K562 (cell line): ENCODE data around the gene MVK. TPM values are rescaled to one million over a fixed set of nuclear protein-coding genes. Genes with fewer than 3 reads are reported as not detected.

ENCODE experiments used
- ATAC-seq: fragments of 200-7000 bp; cut with Tn5 transposase; 3 replicates; pipeline ENCODE4 v1.9.1; 2020; ENCODE audit warnings: moderate library complexity
- BruUV-seq: library from RNA; stranded (reverse); fragments of 400-500 nt; replicated peaks from 2 replicates; lab custom pipeline; 2021; lab: Mats Ljungman, UMichigan
- CTCF ChIA-PET: fragments of 300-600 bp; formaldehyde crosslinking; extraction: SDS; loops from one replicate; lab custom pipeline; 2021; ENCODE audit warnings: low intra/inter-chr PET ratio; lab: Yijun Ruan, JAX
- POLR2A ChIA-PET: fragments of 300-600, 350-650 bp; sonication (Branson Sonifier 250); formaldehyde crosslinking; extraction: SDS; loops from one replicate; lab custom pipeline; 2021; ENCODE audit warnings: antibody characterized with exemption, inconsistent platforms; lab: Yijun Ruan, JAX
- DNase-seq, 4 experiments: peaks; one replicate each; pipeline versions ENCODE4 v3.0.0 to v3.0.0-alpha.2; 2011 to 2018; ENCODE audit warnings: low spot score in 3 of 4, mixed read lengths in 3 of 4; ENCODE audit errors: extremely low read depth in 1 of 4
- FAIRE-seq: peaks from 2 replicates; lab custom pipeline; 2011; peaks lifted over from hg19 to GRCh38; lab: Jason Lieb, UNC
- H2AFZ ChIP-seq: 2 replicates; pipeline ENCODE4 v1.6.0; 2011; ENCODE audit warnings: low read depth, low read length, control low read depth, inconsistent platforms
- H3K27ac ChIP-seq: fragments of 200-600 bp; 3 replicates; pipeline ENCODE4 v1.8.0; 2011; ENCODE audit warnings: low read depth, mild to moderate bottlenecking, control low read depth, inconsistent platforms, low read length, moderate library complexity, mixed read lengths; ENCODE audit errors: extremely low read depth
- H3K27me3 ChIP-seq, 2 experiments: fragments of 300-600 bp in 1 of 2; 2 replicates in 1 of 2; 3 replicates in 1 of 2; pipeline versions ENCODE4 v1.6.0 to v1.8.0; 2011; ENCODE audit warnings: inconsistent platforms in 2 of 2, low read length in 2 of 2, mild to moderate bottlenecking in 1 of 2, mixed read lengths in 1 of 2, moderate library complexity in 1 of 2; ENCODE audit not compliant: control insufficient read depth in 2 of 2, insufficient read depth in 2 of 2
- H3K36me3 ChIP-seq: fragments of 300-600 bp; 3 replicates; pipeline ENCODE4 v1.8.0; 2011; ENCODE audit warnings: mild to moderate bottlenecking, low read length, inconsistent platforms; ENCODE audit not compliant: control insufficient read depth, insufficient read depth
- H3K4me1 ChIP-seq, 2 experiments: fragments of 200-600 bp in 1 of 2; replicated peaks in 1 of 2; 2 replicates in 1 of 2; 3 replicates in 1 of 2; pipeline versions ENCODE4 v1.5.1 to v1.8.0; 2011; ENCODE audit warnings: inconsistent platforms in 2 of 2, low read length in 2 of 2, mild to moderate bottlenecking in 1 of 2, mixed read lengths in 1 of 2, moderate library complexity in 1 of 2; ENCODE audit not compliant: control insufficient read depth in 2 of 2, insufficient read depth in 2 of 2
- H3K4me2 ChIP-seq: 2 replicates; pipeline ENCODE4 v1.6.1; 2011; ENCODE audit warnings: low read length, control low read depth, inconsistent platforms, mixed read lengths; ENCODE audit not compliant: insufficient read depth
- H3K4me3 ChIP-seq: fragments of 200-600 bp; sonication (generic), shearing (Covaris generic); 2 replicates; pipeline ENCODE4 v1.5.1; 2016; ENCODE audit warnings: control low read depth, inconsistent platforms
- H3K79me2 ChIP-seq: fragments of 200-600 bp; 3 replicates; pipeline ENCODE4 v1.8.0; 2011; ENCODE audit warnings: low read length, inconsistent platforms; ENCODE audit not compliant: control insufficient read depth, insufficient read depth
- H3K9ac ChIP-seq, 2 experiments: 2 replicates each; pipeline versions ENCODE4 v1.6.0 to v1.6.1; 2011; ENCODE audit warnings: low read depth in 2 of 2, low read length in 2 of 2, control low read depth in 1 of 2, inconsistent platforms in 1 of 2, mild to moderate bottlenecking in 1 of 2, mixed read lengths in 1 of 2; ENCODE audit not compliant: insufficient read depth in 1 of 2
- H3K9me1 ChIP-seq: one replicate; pipeline ENCODE4 v1.6.0; 2011; ENCODE audit warnings: inconsistent platforms, mild to moderate bottlenecking, low read length, moderate library complexity; ENCODE audit not compliant: control insufficient read depth, insufficient read depth
- H3K9me3 ChIP-seq: replicated peaks from 2 replicates; pipeline ENCODE4 v1.5.1; 2011; ENCODE audit warnings: low read depth, low read length, inconsistent platforms; ENCODE audit not compliant: control insufficient read depth, insufficient read depth
- H4K20me1 ChIP-seq: replicated peaks from 2 replicates; pipeline ENCODE4 v1.6.1; 2011; ENCODE audit warnings: low read length, inconsistent platforms, mixed read lengths; ENCODE audit not compliant: control insufficient read depth, insufficient read depth
- CHD1 ChIP-seq: fragments of 200-600 bp; sonication (generic); IDR thresholded peaks from one replicate; pipeline ENCODE4 v1.6.1; 2012; ENCODE audit warnings: mild to moderate bottlenecking, moderate library complexity, low read length, inconsistent platforms
- FOXA3 ChIP-seq, 2 experiments: fragments of 450-650 bp in 1 of 2; sonication (generic) in 1 of 2; formaldehyde crosslinking; IDR thresholded peaks in 1 of 2; conservative IDR thresholded peaks in 1 of 2; 2 replicates each; pipeline versions ENCODE4 v1.4.0 to v1.8.0; 2020 to 2022; ENCODE audit warnings: mild to moderate bottlenecking in 2 of 2, missing genetic modification reagents in 1 of 2
- RBFOX2 ChIP-seq: fragments of 200-400 bp; formaldehyde crosslinking; IDR thresholded peaks from 2 replicates; pipeline ENCODE4 v1.6.1; 2017; ENCODE audit warnings: low read depth, mild to moderate bottlenecking, low read length, moderate library complexity
- WHSC1 ChIP-seq: IDR thresholded peaks from one replicate; pipeline ENCODE4 v1.6.1; 2012; ENCODE audit warnings: low read length, control low read depth, inconsistent platforms
- ZNF57 ChIP-seq: fragments of 450-650 bp; formaldehyde crosslinking; IDR thresholded peaks from 2 replicates; pipeline ENCODE4 v1.4.0; 2020; ENCODE audit warnings: mild to moderate bottlenecking, moderate library complexity
- WGBS: fragments of 100-300 bp; shearing (Covaris generic); methylation state at CpG from one replicate; pipeline ENCODE4 v1.1.6; 2016; ENCODE audit warnings: low coverage, mixed read lengths; ENCODE audit not compliant: insufficient coverage; ENCODE audit errors: missing lambda C conversion rate; 5-methylcytosine and 5-hydroxymethylcytosine counted together
- in situ Hi-C: fragments of 300-500 bp; cut with MboI; formaldehyde crosslinking; loops from 4 replicates; pipeline ENCODE4 v1.15.0; 2018; ENCODE audit warnings: inconsistent platforms, mixed read lengths
- intact Hi-C: fragments of 100-400 bp; cut with micrococcal nuclease; formaldehyde crosslinking; loops from 2 replicates; pipeline ENCODE4 v1.14.2; 2022
- polyA plus RNA-seq, 8 experiments: library from polyadenylated mRNA; depleted of rRNA in 4 of 8; stranded (reverse) in 5 of 8; unstranded in 3 of 8; fragments of >200 nt; fragmentation: Nextera tagmentation in 2 of 8; fragmentation: Illumina TruSeq in 1 of 8; extraction: Ambion mirVana in 2 of 8; extraction: Trizol in 1 of 8; gene quantifications; 2 replicates each; pipeline versions ENCODE4 v1.2.1 to v1.2.3, GENCODE V29; 2011 to 2014; ENCODE audit warnings: inconsistent platforms in 1 of 8, missing spikeins in 1 of 8
- total RNA-seq, 7 experiments: library from RNA; depleted of rRNA in 6 of 7; stranded (reverse); fragments of >200 nt in 6 of 7; fragmentation: Illumina TruSeq in 2 of 7; extraction: Trizol in 2 of 7; gene quantifications; 2 replicates each; pipeline versions ENCODE4 v1.2.1 to v1.2.3, GENCODE V29; 2011 to 2021; ENCODE audit warnings: low replicate concordance in 1 of 7
- TF ChIP-seq, protein P1 (sequence below): sonication (generic); formaldehyde crosslinking; IDR thresholded peaks from 2 replicates; pipeline ENCODE4 v1.4.0; 2020; ENCODE audit warnings: mild to moderate bottlenecking, missing genetic modification reagents
- TF ChIP-seq, protein P2 (sequence below): fragments of 200-800 bp; sonication (Bioruptor generic); IDR thresholded peaks from 2 replicates; pipeline ENCODE4 v1.6.1; 2017; ENCODE audit warnings: missing genetic modification characterization, missing compliant biosample characterization
- TF ChIP-seq, protein P3 (sequence below): sonication (generic); formaldehyde crosslinking; IDR thresholded peaks from 2 replicates; pipeline ENCODE4 v1.8.1; 2023; ENCODE audit warnings: mild to moderate bottlenecking, missing genetic modification reagents

Gene MVK
- total and polyA plus RNA-seq, 9 of the 15 experiments (the other 6 are each of a cell fraction or from before 2014, with no cell fraction given): 0.41 to 33.6 (median 18.8) TPM

DNA sequence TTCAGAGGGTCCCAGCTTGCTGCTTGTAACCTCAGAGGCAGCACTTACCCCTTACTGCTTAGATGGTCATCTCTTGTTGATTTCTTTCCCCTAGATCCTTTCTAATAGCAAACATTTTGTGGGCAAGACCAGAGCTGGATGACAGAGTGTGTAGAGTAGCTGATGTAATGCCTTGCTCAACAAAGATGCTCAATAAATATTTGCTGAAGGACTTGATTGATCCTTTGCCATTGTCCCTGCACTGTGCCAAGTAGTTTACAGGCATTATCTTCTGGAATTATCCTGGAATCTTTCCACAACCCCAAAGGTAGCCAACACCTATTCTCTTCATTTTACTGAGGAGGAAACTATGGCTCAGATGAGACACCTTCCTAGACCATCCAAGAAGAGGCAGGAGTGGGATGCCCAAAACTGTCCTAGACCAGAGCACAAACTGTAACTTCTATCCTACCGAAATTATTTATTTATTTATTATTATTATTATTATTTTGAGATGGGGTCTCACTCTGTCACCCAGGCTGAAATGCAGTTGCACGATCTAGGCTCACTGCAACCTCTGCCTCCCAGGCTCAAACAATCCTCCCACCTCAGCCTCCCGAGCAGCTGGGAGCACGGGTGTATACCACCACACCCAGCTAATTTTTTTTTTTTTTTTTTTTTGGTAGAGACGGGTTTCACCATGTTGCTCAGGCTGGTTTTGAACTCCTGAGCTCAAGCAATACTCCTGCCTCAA lies 1.7 kb upstream of the MVK start:
- ATAC-seq (no peak), FAIRE-seq (no peak), DNase-seq (no peak)
- peak overlapping the region; percentile 70; the same call in 1 of the 2 replicates for H3K4me3 ChIP-seq
- intact Hi-C loops (no loop called here), in situ Hi-C loops (no loop called here)
- peak overlapping the region; percentile 88; the same call in 1 of the 2 replicates for H2AFZ ChIP-seq
- peak overlapping the region; percentile 61 to 84; a peak in 3 of 4 replicates for H3K9ac ChIP-seq
- no peaks in the 10 kb centered on the region for H3K27me3 ChIP-seq
- CTCF ChIA-PET: no interaction called here
- TF ChIP-seq CHD1 (no peak), RBFOX2 (no peak), ZNF57 (CRISPR knock-in tag) (no peak)
- peaks cover 4% of the 10 kb centered on the region for H3K9me1 ChIP-seq
- H4K20me1 ChIP-seq: no peaks in the 10 kb centered on the region
- POLR2A ChIA-PET: interaction anchor here (0.6 to 2.1 kb wide), 6 partner anchors 9 to 1791 kb away, joined by 3 to 7 read pairs (median 3); no protein-coding TSS in a partner anchor
- H3K4me1 ChIP-seq: peaks cover 13 to 14% of the 10 kb centered on the region in 2 experiments; a peak in 4 of 5 replicates
- no peak overlapping the region; the same call in 2 of the 3 replicates for H3K27ac ChIP-seq
- no peaks in the 10 kb centered on the region for H3K9me3 ChIP-seq
- WGBS: 69% methylated on average over 3 of the region's 5 CpGs
- no TSS peak for BruUV-seq
- peak overlapping the region; percentile 91 for H3K4me2 ChIP-seq
- H3K79me2 ChIP-seq: peaks cover 24% of the 10 kb centered on the region
- H3K36me3 ChIP-seq: peaks cover 70% of the 10 kb centered on the region; the same call in 2 of the 3 replicates

DNA sequence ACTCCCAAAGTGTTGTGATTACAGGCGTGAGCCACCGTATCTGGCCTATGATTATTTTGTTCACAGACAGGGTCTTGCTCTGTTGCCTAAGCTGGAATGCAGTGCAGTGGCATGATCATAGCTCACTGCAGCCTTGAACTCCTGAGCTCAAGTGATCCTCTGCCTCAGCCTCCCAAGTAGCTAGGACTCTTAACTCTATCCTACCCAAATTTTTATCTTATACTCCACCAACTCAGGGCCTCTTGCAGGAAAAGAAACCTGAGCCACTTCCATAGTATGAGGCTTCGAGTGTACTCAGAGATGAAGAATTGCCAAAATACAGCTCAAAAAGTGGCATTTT lies 1.1 kb upstream of the MVK start:
- Histone ChIP-seq H3K9me3 (no peaks in the 10 kb centered on the region), H3K27ac (peak overlapping the region; percentile 85), H3K9ac (peak overlapping the region; percentile 61 to 84; a peak in 3 of 4 replicates), H3K4me3 (peak overlapping the region; percentile 70)
- BruUV-seq: no TSS peak
- 54% methylated on average over 3 of the region's 3 CpGs for whole genome bisulfite sequencing
- CTCF ChIA-PET: no interaction called here
- ATAC-seq: no peak
- intact Hi-C loops: no loop called here
- no peak for FAIRE-seq
- TF ChIP-seq, protein P1, sequence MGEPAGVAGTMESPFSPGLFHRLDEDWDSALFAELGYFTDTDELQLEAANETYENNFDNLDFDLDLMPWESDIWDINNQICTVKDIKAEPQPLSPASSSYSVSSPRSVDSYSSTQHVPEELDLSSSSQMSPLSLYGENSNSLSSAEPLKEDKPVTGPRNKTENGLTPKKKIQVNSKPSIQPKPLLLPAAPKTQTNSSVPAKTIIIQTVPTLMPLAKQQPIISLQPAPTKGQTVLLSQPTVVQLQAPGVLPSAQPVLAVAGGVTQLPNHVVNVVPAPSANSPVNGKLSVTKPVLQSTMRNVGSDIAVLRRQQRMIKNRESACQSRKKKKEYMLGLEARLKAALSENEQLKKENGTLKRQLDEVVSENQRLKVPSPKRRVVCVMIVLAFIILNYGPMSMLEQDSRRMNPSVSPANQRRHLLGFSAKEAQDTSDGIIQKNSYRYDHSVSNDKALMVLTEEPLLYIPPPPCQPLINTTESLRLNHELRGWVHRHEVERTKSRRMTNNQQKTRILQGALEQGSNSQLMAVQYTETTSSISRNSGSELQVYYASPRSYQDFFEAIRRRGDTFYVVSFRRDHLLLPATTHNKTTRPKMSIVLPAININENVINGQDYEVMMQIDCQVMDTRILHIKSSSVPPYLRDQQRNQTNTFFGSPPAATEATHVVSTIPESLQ: no peak
- TF ChIP-seq, protein P2, sequence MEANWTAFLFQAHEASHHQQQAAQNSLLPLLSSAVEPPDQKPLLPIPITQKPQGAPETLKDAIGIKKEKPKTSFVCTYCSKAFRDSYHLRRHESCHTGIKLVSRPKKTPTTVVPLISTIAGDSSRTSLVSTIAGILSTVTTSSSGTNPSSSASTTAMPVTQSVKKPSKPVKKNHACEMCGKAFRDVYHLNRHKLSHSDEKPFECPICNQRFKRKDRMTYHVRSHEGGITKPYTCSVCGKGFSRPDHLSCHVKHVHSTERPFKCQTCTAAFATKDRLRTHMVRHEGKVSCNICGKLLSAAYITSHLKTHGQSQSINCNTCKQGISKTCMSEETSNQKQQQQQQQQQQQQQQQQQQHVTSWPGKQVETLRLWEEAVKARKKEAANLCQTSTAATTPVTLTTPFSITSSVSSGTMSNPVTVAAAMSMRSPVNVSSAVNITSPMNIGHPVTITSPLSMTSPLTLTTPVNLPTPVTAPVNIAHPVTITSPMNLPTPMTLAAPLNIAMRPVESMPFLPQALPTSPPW (CRISPR knock-in tag): no peak
- no peak for TF ChIP-seq WHSC1
- 0 out of 4 replicates have a peak, but pooled peaks of 1 of the 2 experiments have one; percentile 27 for TF ChIP-seq FOXA3 (CRISPR knock-in tag; conservative IDR thresholded peaks at IDR 0.05 in 1 of 2, IDR thresholded peaks at IDR 0.05 in 1 of 2)
- TF ChIP-seq, protein P3, sequence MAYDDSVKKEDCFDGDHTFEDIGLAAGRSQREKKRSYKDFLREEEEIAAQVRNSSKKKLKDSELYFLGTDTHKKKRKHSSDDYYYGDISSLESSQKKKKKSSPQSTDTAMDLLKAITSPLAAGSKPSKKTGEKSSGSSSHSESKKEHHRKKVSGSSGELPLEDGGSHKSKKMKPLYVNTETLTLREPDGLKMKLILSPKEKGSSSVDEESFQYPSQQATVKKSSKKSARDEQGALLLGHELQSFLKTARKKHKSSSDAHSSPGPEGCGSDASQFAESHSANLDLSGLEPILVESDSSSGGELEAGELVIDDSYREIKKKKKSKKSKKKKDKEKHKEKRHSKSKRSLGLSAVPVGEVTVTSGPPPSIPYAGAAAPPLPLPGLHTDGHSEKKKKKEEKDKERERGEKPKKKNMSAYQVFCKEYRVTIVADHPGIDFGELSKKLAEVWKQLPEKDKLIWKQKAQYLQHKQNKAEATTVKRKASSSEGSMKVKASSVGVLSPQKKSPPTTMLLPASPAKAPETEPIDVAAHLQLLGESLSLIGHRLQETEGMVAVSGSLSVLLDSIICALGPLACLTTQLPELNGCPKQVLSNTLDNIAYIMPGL (CRISPR knock-in tag): no peak
- TF ChIP-seq, all 486 proteins: peak for 1
- POLR2A ChIA-PET: interaction anchor here (0.7 to 2.5 kb wide), 8 partner anchors 9 to 1791 kb away, joined by 3 to 11 read pairs (median 3); no protein-coding TSS in a partner anchor
- Histone ChIP-seq H3K4me1 (peaks cover 13 to 14% of the 10 kb centered on the region in 2 experiments; a peak in 4 of 5 replicates), H2AFZ (peak overlapping the region; percentile 88), H3K79me2 (peaks cover 24% of the 10 kb centered on the region), H3K36me3 (peaks cover 70% of the 10 kb centered on the region; the same call in 2 of the 3 replicates), H3K9me1 (peaks cover 4% of the 10 kb centered on the region), H4K20me1 (no peaks in the 10 kb centered on the region), H3K4me2 (peak overlapping the region; percentile 91), H3K27me3 (no peaks in the 10 kb centered on the region)
- no peak for DNase-seq
- in situ Hi-C loops: no loop called here
